Brain microvascular endothelial cell (primary cell): ENCODE results near the gene MTFR1L.

Source experiments
- DNase-seq: peaks from one replicate; pipeline ENCODE4 v3.0.0-alpha.2; 2020
- H3K27ac ChIP-seq: fragments of 250-450 bp; sonication (Bioruptor Pico); 2 replicates; pipeline ENCODE4 v1.5.1; 2020; ENCODE audit warnings: mild to moderate bottlenecking, moderate library complexity
- H3K27me3 ChIP-seq: fragments of 250-450 bp; sonication (Bioruptor Pico); replicated peaks from 2 replicates; pipeline ENCODE4 v1.5.1; 2020; ENCODE audit warnings: mild to moderate bottlenecking
- H3K36me3 ChIP-seq: fragments of 250-450 bp; sonication (Bioruptor Pico); replicated peaks from 2 replicates; pipeline ENCODE4 v1.5.1; 2020; ENCODE audit warnings: mild to moderate bottlenecking
- H3K4me3 ChIP-seq: 2 replicates; pipeline ENCODE4 v1.5.1; 2011; ENCODE audit warnings: low read depth, mild to moderate bottlenecking, control low read depth, low read length, moderate library complexity
- CTCF ChIP-seq: IDR thresholded peaks from 2 replicates; pipeline ENCODE4 v1.5.1; 2011; ENCODE audit warnings: low read depth, mild to moderate bottlenecking, moderate library complexity, low read length, control low read depth, inconsistent platforms; ENCODE audit errors: missing control alignments
- in situ Hi-C: cut with HindIII; loops from 2 replicates; pipeline ENCODE4 v1.10.0; 2017; ENCODE audit warnings: low sequenced_read_pairs, low pct_ligation_motif_present

Gene MTFR1L

GRCh38 chr1:25807480-25808390 lies 12.0 kb upstream of the MTFR1L start:
- no peak for DNase-seq
- TF ChIP-seq CTCF, result no peak
- in situ Hi-C loops, result no loop called here
- no peak overlapping the region for H3K4me3 ChIP-seq
- no peak overlapping the region for H3K27ac ChIP-seq
- no peaks in the 10 kb centered on the region for H3K27me3 ChIP-seq
- peaks cover 19% of the 10 kb centered on the region for H3K36me3 ChIP-seq

GRCh38 chr1:25808481-25809244 lies 11.1 kb upstream of the MTFR1L start:
- in situ Hi-C loops, result no loop called here
- H3K27ac ChIP-seq, result no peak overlapping the region
- no peak for TF ChIP-seq CTCF
- DNase-seq, result no peak
- H3K27me3 ChIP-seq, result no peaks in the 10 kb centered on the region
- H3K36me3 ChIP-seq, result peaks cover 19% of the 10 kb centered on the region
- no peak overlapping the region for H3K4me3 ChIP-seq

GRCh38 chr1:25809283-25809926 lies 10.3 kb upstream of the MTFR1L start:
- H3K4me3 ChIP-seq, result no peak overlapping the region
- H3K27me3 ChIP-seq, result no peaks in the 10 kb centered on the region
- H3K27ac ChIP-seq, result no peak overlapping the region
- peaks cover 19% of the 10 kb centered on the region for H3K36me3 ChIP-seq
- in situ Hi-C loops, result no loop called here
- DNase-seq, result no peak
- no peak for TF ChIP-seq CTCF

- Histone ChIP-seq H3K27me3 (no peaks in the 10 kb centered on the region), H3K27ac (no peak overlapping the region), H3K4me3 (no peak overlapping the region), H3K36me3 (peaks cover 19% of the 10 kb centered on the region)
- TF ChIP-seq CTCF, result no peak
- in situ Hi-C loops, result no loop called here
- no peak for DNase-seq
Observed at GRCh38 chr1:25809929-25810328, 9.8 kb upstream of the MTFR1L start.

- in situ Hi-C loops, result no loop called here
- Histone ChIP-seq H3K27me3 (no peaks in the 10 kb centered on the region), H3K36me3 (peaks cover 16% of the 10 kb centered on the region), H3K27ac (no peak overlapping the region), H3K4me3 (no peak overlapping the region)
- TF ChIP-seq CTCF, result peak; percentile 95
- DNase-seq, result peak; percentile 47
Observed at GRCh38 chr1:25810341-25811299, 9.1 kb upstream of the MTFR1L start.
